ENCODE data around the gene TGIF2. TPM values are rescaled to one million over a fixed set of nuclear protein-coding genes. Genes with fewer than 3 reads are reported as not detected.

The TGIF2 gene
- total and polyA plus RNA-seq, 2 of the 8 experiments (the other 6 are each of a cell fraction or from before 2014, with no cell fraction given): 49.7 to 76.7 TPM

DNA sequence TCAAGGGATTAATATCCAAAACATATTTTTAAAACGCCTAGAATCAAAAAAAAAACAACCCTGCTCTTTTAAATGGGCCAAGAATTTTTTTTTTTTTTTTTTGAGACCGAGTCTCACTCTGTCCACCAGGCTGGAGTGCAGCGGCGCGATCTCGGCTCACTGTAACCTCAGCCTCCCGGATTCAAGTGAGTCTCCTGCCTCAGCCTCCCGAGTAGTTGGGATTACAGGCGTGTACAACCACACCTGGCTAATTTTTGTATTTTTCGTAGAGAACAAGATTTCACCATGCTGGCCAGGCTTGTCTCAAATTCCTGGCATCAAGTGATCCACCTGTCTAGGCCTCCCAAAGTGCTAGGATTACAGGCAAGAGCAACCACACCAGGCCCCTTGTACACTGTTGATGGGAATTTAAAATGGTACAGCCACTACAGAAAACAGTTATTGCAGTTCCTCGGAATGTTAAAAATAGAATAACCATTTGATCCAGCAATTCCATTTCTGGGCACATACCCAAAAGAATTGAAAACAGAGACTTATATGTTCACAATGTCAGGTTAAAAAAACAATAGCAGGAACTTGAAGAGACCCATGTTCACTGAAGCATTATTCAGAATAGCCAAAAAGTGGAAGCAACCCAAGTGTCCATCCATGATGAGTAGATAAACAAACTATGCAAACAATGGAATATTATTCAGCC, 35.2 kb upstream of the TGIF2 start:
- Histone ChIP-seq H2BK20ac (ENCODE audit: low read length) (no peak overlapping the region), H4K91ac (replicated peaks; ENCODE audit: insufficient read length, low read length) (no peak overlapping the region), H3K18ac (ENCODE audit: extremely low read depth, low read length) (no peak overlapping the region), H4K5ac (ENCODE audit: insufficient read length, low read depth, low read length) (no peak overlapping the region), H3K56ac (replicated peaks; ENCODE audit: insufficient read length, low read depth, low read length) (no peak overlapping the region), H3K9me3 (ENCODE audit: insufficient read depth in 2 of 2, low read depth in 1 of 2, low read length in 1 of 2) (no peaks in the 10 kb centered on the region), H3K79me1 (ENCODE audit: low read depth, low read length) (peaks cover 8% of the 10 kb centered on the region), H3K4ac (replicated peaks; ENCODE audit: insufficient read length, low read depth, low read length) (no peak overlapping the region), H2BK12ac (ENCODE audit: low read depth, low read length) (no peak overlapping the region), H3K36me3 (ENCODE audit: control insufficient read depth in 2 of 4, insufficient read depth in 4 of 4, low read length in 3 of 4) (no peaks in the 10 kb centered on the region), H2BK15ac (ENCODE audit: low read length) (no peak overlapping the region), H2AFZ (ENCODE audit: low read length) (no peak overlapping the region), H3K23me2 (ENCODE audit: low read depth, low read length) (peaks cover 9% of the 10 kb centered on the region; the same call in 1 of the 2 replicates), H2BK5ac (ENCODE audit: low read depth, low read length) (no peak overlapping the region), H3K23ac (ENCODE audit: insufficient read length) (no peak overlapping the region), H3K27me3 (replicated peaks in 1 of 4; ENCODE audit: control insufficient read depth in 3 of 4, extremely low read depth in 1 of 4, insufficient read depth in 3 of 4, low read length in 3 of 4) (no peaks in the 10 kb centered on the region), H3K79me2 (ENCODE audit: control insufficient read depth in 1 of 2, insufficient read depth in 2 of 2, low read length in 2 of 2) (peaks cover 0 to 5% of the 10 kb centered on the region in 2 experiments; a peak in 1 of 4 replicates), H3K4me3 (ENCODE audit: extremely low read depth in 1 of 4, insufficient read depth in 2 of 4, low read depth in 3 of 4, low read length in 4 of 4) (no peak overlapping the region), H2BK120ac (replicated peaks; ENCODE audit: low read depth, low read length) (no peak overlapping the region), H4K8ac (ENCODE audit: extremely low read depth, insufficient read depth, low read length) (no peak overlapping the region), H3K9ac (replicated peaks in 1 of 4; ENCODE audit: extremely low read depth in 1 of 4, low read depth in 3 of 4, low read length in 3 of 4) (no peak overlapping the region), H4K20me1 (replicated peaks in 1 of 2; ENCODE audit: control insufficient read depth in 1 of 2, insufficient read depth in 2 of 2, low read length in 2 of 2) (peaks cover 2% of the 10 kb centered on the region in 2 experiments), H3K27ac (ENCODE audit: low read depth, low read length) (no peak overlapping the region), H3K4me2 (ENCODE audit: insufficient read depth in 1 of 2, low read depth in 2 of 2, low read length in 2 of 2) (no peak overlapping the region), H2AK5ac (ENCODE audit: low read depth, low read length) (no peak overlapping the region), H3K14ac (ENCODE audit: insufficient read length) (no peak overlapping the region), H3K4me1 (replicated peaks in 1 of 4; ENCODE audit: control insufficient read depth in 3 of 4, insufficient read depth in 4 of 4, low read length in 3 of 4) (peaks cover 0 to 21% (median 19%) of the 10 kb centered on the region in 4 experiments; a peak in 6 of 7 replicates)
- POLR2A ChIA-PET (ENCODE audit: partially characterized antibody): no interaction called here
- WGBS, 2 experiments (ENCODE audit: extremely low coverage in 1 of 2, insufficient coverage in 1 of 2, insufficient read length in 1 of 2, insufficient replicate concordance in 2 of 2, low coverage in 1 of 2, low lambda C conversion rate in 2 of 2, missing lambda C conversion rate in 1 of 2): 89% methylated on average over 11 of the region's 11 CpGs; no CpG with 5 or more reads in 1 of the 2 experiments
- CTCF ChIA-PET (ENCODE audit: partially characterized antibody): interaction anchor here (0.7 to 2.8 kb wide), 4 partner anchors 9 to 206 kb away, joined by 3 to 11 read pairs (median 4); no protein-coding TSS in a partner anchor
- FAIRE-seq: no peak
- DNase-seq (ENCODE audit: low read depth in 1 of 2, low spot score in 2 of 2): no peak
- TF ChIP-seq GABPA (IDR thresholded peaks at IDR 0.05; ENCODE audit: borderline replicate concordance, insufficient read depth, low read length) (no peak), CBX5 (IDR thresholded peaks at IDR 0.05; ENCODE audit: low read depth, low read length) (no peak), RBBP5 (IDR thresholded peaks at IDR 0.05; ENCODE audit: borderline replicate concordance, low read depth, low read length) (no peak), PHF8 (conservative IDR thresholded peaks at IDR 0.05; ENCODE audit: low read depth, low read length) (no peak), SIRT6 (IDR thresholded peaks at IDR 0.05; ENCODE audit: low read length) (no peak), EZH2 (IDR thresholded peaks at IDR 0.05; ENCODE audit: low read depth, low read length, severe bottlenecking) (no peak)
- TF ChIP-seq, protein P1, sequence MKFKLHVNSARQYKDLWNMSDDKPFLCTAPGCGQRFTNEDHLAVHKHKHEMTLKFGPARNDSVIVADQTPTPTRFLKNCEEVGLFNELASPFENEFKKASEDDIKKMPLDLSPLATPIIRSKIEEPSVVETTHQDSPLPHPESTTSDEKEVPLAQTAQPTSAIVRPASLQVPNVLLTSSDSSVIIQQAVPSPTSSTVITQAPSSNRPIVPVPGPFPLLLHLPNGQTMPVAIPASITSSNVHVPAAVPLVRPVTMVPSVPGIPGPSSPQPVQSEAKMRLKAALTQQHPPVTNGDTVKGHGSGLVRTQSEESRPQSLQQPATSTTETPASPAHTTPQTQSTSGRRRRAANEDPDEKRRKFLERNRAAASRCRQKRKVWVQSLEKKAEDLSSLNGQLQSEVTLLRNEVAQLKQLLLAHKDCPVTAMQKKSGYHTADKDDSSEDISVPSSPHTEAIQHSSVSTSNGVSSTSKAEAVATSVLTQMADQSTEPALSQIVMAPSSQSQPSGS (IDR thresholded peaks at IDR 0.05; ENCODE audit: low read length): no peak
